ENCODE results near the gene FSTL4. TPM values are rescaled to one million over a fixed set of nuclear protein-coding genes. Genes with fewer than 3 reads are reported as not detected.

The FSTL4 gene
- total and polyA plus RNA-seq, 2 of the 13 experiments (the other 11 are each of a cell fraction or from before 2014, with no cell fraction given) = 2.1 to 3.0 TPM

DNA sequence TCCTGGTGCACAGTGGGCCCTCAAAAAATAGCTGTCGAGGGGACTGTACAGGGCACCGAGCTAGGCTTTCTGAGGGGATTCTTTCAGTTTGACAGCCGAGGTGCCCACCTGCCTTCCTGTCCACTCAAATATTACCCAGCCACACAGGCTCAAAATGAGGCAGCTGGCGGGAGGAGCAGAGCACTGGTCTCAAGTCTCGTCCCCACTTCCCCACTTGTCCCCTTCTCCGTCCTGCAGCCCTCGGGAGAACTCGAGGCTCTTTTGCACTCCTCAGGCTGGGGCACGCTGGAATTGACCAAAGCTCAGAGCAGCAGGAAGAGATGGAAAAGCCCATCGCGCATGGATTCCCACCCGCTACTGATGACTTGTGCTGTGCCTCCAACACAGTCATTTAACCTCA is 375.4 kb downstream of the FSTL4 start:
- Histone ChIP-seq H3K9ac (ENCODE audit: insufficient read depth, low read depth, low read length) (no peak overlapping the region), H3K36me3 (replicated peaks in 1 of 2; ENCODE audit: control insufficient read depth in 1 of 2, insufficient read depth in 2 of 2, low read length in 2 of 2) (no peaks in the 10 kb centered on the region), H3K4me2 (ENCODE audit: low read depth, low read length) (no peak overlapping the region), H3K9me3 (ENCODE audit: low read length) (no peaks in the 10 kb centered on the region), H3K79me2 (ENCODE audit: insufficient read depth, low read length) (no peaks in the 10 kb centered on the region), H3K4me1 (ENCODE audit: insufficient read depth, low read length) (peaks cover 17% of the 10 kb centered on the region), H3K4me3 (replicated peaks in 1 of 3; ENCODE audit: insufficient read depth in 1 of 3, low read depth in 2 of 3, low read length in 3 of 3) (no peak overlapping the region), H4K20me1 (ENCODE audit: insufficient read depth, low read length) (no peaks in the 10 kb centered on the region), H3K27ac (ENCODE audit: extremely low read length, insufficient read depth, low read length) (no peak overlapping the region), H3K27me3 (ENCODE audit: control insufficient read depth in 1 of 2, insufficient read depth in 2 of 2, low read length in 2 of 2) (no peaks in the 10 kb centered on the region), H2AFZ (ENCODE audit: low read length) (no peak overlapping the region)
- no peak for DNase-seq (ENCODE audit: low spot score)
- in situ Hi-C loops (cut with HindIII; ENCODE audit: extremely low pct_ligation_motif_present, low pct_unique_long_range_greater_than_20kb) (no loop called here), intact Hi-C loops (cut with micrococcal nuclease; ENCODE audit: unreplicated experiment) (no loop called here)
- ChIA-PET CTCF (ENCODE audit: low intra/inter-chr PET ratio, low total read pairs) (no interaction called here), POLR2A (no interaction called here)
- BruUV-seq (replicated peaks) = no TSS peak
- FAIRE-seq = no peak
- no peak for ATAC-seq
- WGBS (ENCODE audit: low lambda C conversion rate) = 75% methylated on average over 11 of the region's 12 CpGs
- TF ChIP-seq ZBTB21 (CRISPR knock-in tag; IDR thresholded peaks at IDR 0.05) (no peak), ZNF432 (CRISPR knock-in tag; IDR thresholded peaks at IDR 0.05; ENCODE audit: borderline replicate concordance) (no peak), NFE2 (CRISPR knock-in tag; IDR thresholded peaks at IDR 0.05) (no peak), BRF2 (CRISPR knock-in tag; IDR thresholded peaks at IDR 0.05) (no peak), KMT2B (CRISPR knock-in tag; IDR thresholded peaks at IDR 0.05) (no peak), ZFYVE20 (CRISPR knock-in tag; IDR thresholded peaks at IDR 0.05; ENCODE audit: borderline replicate concordance, low read depth) (no peak), KLF11 (CRISPR knock-in tag; IDR thresholded peaks at IDR 0.05) (no peak), ZSCAN31 (CRISPR knock-in tag; IDR thresholded peaks at IDR 0.05; ENCODE audit: low read depth) (no peak), GLI4 (CRISPR knock-in tag; IDR thresholded peaks at IDR 0.05; ENCODE audit: borderline replicate concordance) (no peak), SAFB2 (CRISPR knock-in tag; IDR thresholded peaks at IDR 0.05; ENCODE audit: borderline replicate concordance, low read depth) (no peak), GTF2F1 (IDR thresholded peaks at IDR 0.05; ENCODE audit: low read length) (no peak), STAT6 (CRISPR knock-in tag; IDR thresholded peaks at IDR 0.05; ENCODE audit: borderline replicate concordance) (no peak), FLYWCH1 (CRISPR knock-in tag; IDR thresholded peaks at IDR 0.05) (no peak)
- TF ChIP-seq, protein P1, sequence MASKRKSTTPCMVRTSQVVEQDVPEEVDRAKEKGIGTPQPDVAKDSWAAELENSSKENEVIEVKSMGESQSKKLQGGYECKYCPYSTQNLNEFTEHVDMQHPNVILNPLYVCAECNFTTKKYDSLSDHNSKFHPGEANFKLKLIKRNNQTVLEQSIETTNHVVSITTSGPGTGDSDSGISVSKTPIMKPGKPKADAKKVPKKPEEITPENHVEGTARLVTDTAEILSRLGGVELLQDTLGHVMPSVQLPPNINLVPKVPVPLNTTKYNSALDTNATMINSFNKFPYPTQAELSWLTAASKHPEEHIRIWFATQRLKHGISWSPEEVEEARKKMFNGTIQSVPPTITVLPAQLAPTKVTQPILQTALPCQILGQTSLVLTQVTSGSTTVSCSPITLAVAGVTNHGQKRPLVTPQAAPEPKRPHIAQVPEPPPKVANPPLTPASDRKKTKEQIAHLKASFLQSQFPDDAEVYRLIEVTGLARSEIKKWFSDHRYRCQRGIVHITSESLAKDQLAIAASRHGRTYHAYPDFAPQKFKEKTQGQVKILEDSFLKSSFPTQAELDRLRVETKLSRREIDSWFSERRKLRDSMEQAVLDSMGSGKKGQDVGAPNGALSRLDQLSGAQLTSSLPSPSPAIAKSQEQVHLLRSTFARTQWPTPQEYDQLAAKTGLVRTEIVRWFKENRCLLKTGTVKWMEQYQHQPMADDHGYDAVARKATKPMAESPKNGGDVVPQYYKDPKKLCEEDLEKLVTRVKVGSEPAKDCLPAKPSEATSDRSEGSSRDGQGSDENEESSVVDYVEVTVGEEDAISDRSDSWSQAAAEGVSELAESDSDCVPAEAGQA (IDR thresholded peaks at IDR 0.05; ENCODE audit: low read depth) = no peak
- TF ChIP-seq, protein P1 (CRISPR knock-in tag; IDR thresholded peaks at IDR 0.05; ENCODE audit: borderline replicate concordance) = no peak

All from HepG2 (cell line).